OCI-LY3 (cell line): Measurements from ENCODE around the gene TOP3B.

ENCODE experiments used
- H2AFZ ChIP-seq: fragments of 200-600, 300-600 bp; shearing (Covaris generic); 2 replicates; pipeline ENCODE4 v1.6.0; 2014; ENCODE audit warnings: antibody characterized with exemption, low read depth, low read length
- H3K27ac ChIP-seq: fragments of 200-600, 300-600 bp; sonication (generic); 2 replicates; pipeline ENCODE4 v1.5.1; 2014; ENCODE audit warnings: mild to moderate bottlenecking, low read length, moderate library complexity, mixed read lengths
- H3K27me3 ChIP-seq: fragments of 200-600, 300-600 bp; sonication (generic); 2 replicates; pipeline ENCODE4 v1.6.1; 2014; ENCODE audit warnings: low read depth, low read length, mixed read lengths
- H3K36me3 ChIP-seq: fragments of 200-600, 300-600 bp; sonication (generic); replicated peaks from 2 replicates; pipeline ENCODE3; 2014; ENCODE audit warnings: low read depth, low read length, mixed read lengths
- H3K4me1 ChIP-seq: fragments of 300-600, 200-600 bp; sonication (generic); 2 replicates; pipeline ENCODE4 v1.6.1; 2014; ENCODE audit warnings: low read length, mixed read lengths
- H3K4me2 ChIP-seq: fragments of 200-600, 300-600 bp; sonication (generic); 2 replicates; pipeline ENCODE4 v1.6.1; 2014; ENCODE audit warnings: low read length, mixed read lengths
- H3K4me3 ChIP-seq: fragments of 300-600, 200-600 bp; sonication (generic); 2 replicates; pipeline ENCODE4 v1.5.1; 2014; ENCODE audit warnings: antibody characterized with exemption, mild to moderate bottlenecking, low read length, moderate library complexity
- H3K79me2 ChIP-seq: fragments of 300-600, 200-600 bp; shearing (Covaris generic); 2 replicates; pipeline ENCODE4 v1.6.1; 2014; ENCODE audit warnings: mild to moderate bottlenecking, low read length, mixed read lengths
- H3K9ac ChIP-seq: fragments of 300-600, 200-600 bp; shearing (Covaris generic); 2 replicates; pipeline ENCODE4 v1.6.0; 2014; ENCODE audit warnings: mild to moderate bottlenecking, low read length, moderate library complexity
- H3K9me3 ChIP-seq: fragments of 200-600, 300-600 bp; shearing (Covaris generic); 2 replicates; pipeline ENCODE4 v1.6.1; 2014; ENCODE audit warnings: low read length, mixed read lengths; ENCODE audit not compliant: insufficient read depth
- H4K20me1 ChIP-seq: fragments of 200-600, 300-600 bp; sonication (generic); 2 replicates; pipeline ENCODE4 v1.6.1; 2016; ENCODE audit warnings: low read length, mixed read lengths; ENCODE audit not compliant: insufficient read depth
- CTCF ChIP-seq: fragments of 200-600, 300-600 bp; sonication (generic); IDR thresholded peaks from 2 replicates; pipeline ENCODE4 v1.5.1; 2014; ENCODE audit warnings: antibody characterized with exemption, low read length, low read depth
- EZH2phosphoT487 ChIP-seq: fragments of 200-600 bp; shearing (Covaris generic); IDR thresholded peaks from 2 replicates; pipeline ENCODE4 v1.6.1; 2018; ENCODE audit warnings: antibody characterized with exemption, mixed run types, low read depth

Gene TOP3B

GRCh38 chr22:21961127-21961867, 21.3 kb downstream of the TOP3B start:
- no peak overlapping the region for H3K27ac ChIP-seq
- peaks cover 40% of the 10 kb centered on the region for H3K36me3 ChIP-seq
- H3K9me3 ChIP-seq: no peaks in the 10 kb centered on the region
- H2AFZ ChIP-seq: no peak overlapping the region
- no peaks in the 10 kb centered on the region for H3K27me3 ChIP-seq
- no peaks in the 10 kb centered on the region for H3K4me1 ChIP-seq
- H3K79me2 ChIP-seq: no peaks in the 10 kb centered on the region
- TF ChIP-seq CTCF (no peak), EZH2phosphoT487 (no peak)
- no peak overlapping the region for H3K9ac ChIP-seq
- H3K4me3 ChIP-seq: no peak overlapping the region
- H3K4me2 ChIP-seq: no peak overlapping the region
- H4K20me1 ChIP-seq: no peaks in the 10 kb centered on the region

- TF ChIP-seq CTCF (no peak), EZH2phosphoT487 (no peak)
- Histone ChIP-seq H3K36me3 (peaks cover 37% of the 10 kb centered on the region), H3K27ac (no peak overlapping the region), H3K79me2 (no peaks in the 10 kb centered on the region), H3K27me3 (no peaks in the 10 kb centered on the region), H4K20me1 (no peaks in the 10 kb centered on the region), H3K4me2 (no peak overlapping the region), H3K9ac (no peak overlapping the region), H2AFZ (no peak overlapping the region), H3K4me1 (no peaks in the 10 kb centered on the region), H3K9me3 (no peaks in the 10 kb centered on the region), H3K4me3 (no peak overlapping the region)
Observed at GRCh38 chr22:21960200-21961126, 22.1 kb downstream of the TOP3B start.

GRCh38 chr22:21959274-21960074, 23.1 kb downstream of the TOP3B start:
- H3K4me2 ChIP-seq: no peak overlapping the region
- peaks cover 29% of the 10 kb centered on the region for H3K36me3 ChIP-seq
- H3K9ac ChIP-seq: no peak overlapping the region

GRCh38 chr22:21958360-21959273, 24.0 kb downstream of the TOP3B start:
- Histone ChIP-seq H3K36me3 (peaks cover 20% of the 10 kb centered on the region), H3K27ac (no peak overlapping the region), H3K4me1 (no peaks in the 10 kb centered on the region), H2AFZ (no peak overlapping the region), H4K20me1 (no peaks in the 10 kb centered on the region), H3K9me3 (no peaks in the 10 kb centered on the region), H3K79me2 (no peaks in the 10 kb centered on the region), H3K9ac (no peak overlapping the region), H3K4me2 (no peak overlapping the region), H3K27me3 (no peaks in the 10 kb centered on the region), H3K4me3 (no peak overlapping the region)
- TF ChIP-seq CTCF: no peak
- no peak for TF ChIP-seq EZH2phosphoT487

More at GRCh38 chr22:21959274-21960074, 23.1 kb downstream of the TOP3B start:
- H3K4me1 ChIP-seq: no peaks in the 10 kb centered on the region
- H3K9me3 ChIP-seq: no peaks in the 10 kb centered on the region
- no peak for TF ChIP-seq EZH2phosphoT487
- H3K27ac ChIP-seq: no peak overlapping the region
- no peak overlapping the region for H3K4me3 ChIP-seq
- no peak overlapping the region for H2AFZ ChIP-seq
- H4K20me1 ChIP-seq: no peaks in the 10 kb centered on the region
- no peaks in the 10 kb centered on the region for H3K79me2 ChIP-seq
- H3K27me3 ChIP-seq: no peaks in the 10 kb centered on the region
